ENCODE results near the gene ULBP3.

The ULBP3 gene

GRCh38 chr6:150068720-150069648 is at the start of gene ULBP3:
ULBP3 (minus strand) TSS chr6:150069121; CDS start chr6:150069066, 55 bp downstream.
- DNase-seq (ENCODE audit: low read depth in 2 of 2): peak; percentile 32 to 41

GRCh38 chr6:150118627-150119026 is 49.7 kb upstream of the ULBP3 start:
- no peak for DNase-seq (ENCODE audit: low read depth in 2 of 2)

- DNase-seq (ENCODE audit: low read depth in 2 of 2): no peak
Observed at GRCh38 chr6:150118203-150118602, 49.3 kb upstream of the ULBP3 start.

- no peak for DNase-seq (ENCODE audit: low read depth in 2 of 2)
Observed at GRCh38 chr6:150116200-150116800, 47.4 kb upstream of the ULBP3 start.

GRCh38 chr6:150115769-150116168 is 46.8 kb upstream of the ULBP3 start:
- no peak for DNase-seq (ENCODE audit: low read depth in 2 of 2)

GRCh38 chr6:150112233-150112632 is 43.3 kb upstream of the ULBP3 start:
- no peak for DNase-seq (ENCODE audit: low read depth in 2 of 2)

- no peak for DNase-seq (ENCODE audit: low read depth in 2 of 2)
Observed at GRCh38 chr6:150102750-150103270, 33.9 kb upstream of the ULBP3 start.

- no peak for DNase-seq (ENCODE audit: low read depth in 2 of 2)
Observed at GRCh38 chr6:150100745-150101144, 31.8 kb upstream of the ULBP3 start.

GRCh38 chr6:150099953-150100352 is 31.0 kb upstream of the ULBP3 start:
- DNase-seq (ENCODE audit: low read depth in 2 of 2): no peak

- no peak for DNase-seq (ENCODE audit: low read depth in 2 of 2)
Observed at GRCh38 chr6:150099546-150099945, 30.6 kb upstream of the ULBP3 start.

- no peak for DNase-seq (ENCODE audit: low read depth in 2 of 2)
Observed at GRCh38 chr6:150098155-150098554, 29.2 kb upstream of the ULBP3 start.

- DNase-seq (ENCODE audit: low read depth in 2 of 2): no peak
Observed at GRCh38 chr6:150093397-150093796, 24.5 kb upstream of the ULBP3 start.

GRCh38 chr6:150091476-150091875 is 22.6 kb upstream of the ULBP3 start:
- DNase-seq (ENCODE audit: low read depth in 2 of 2): no peak

GRCh38 chr6:150090328-150090727 is 21.4 kb upstream of the ULBP3 start:
- DNase-seq (ENCODE audit: low read depth in 2 of 2): no peak

GRCh38 chr6:150088481-150089154 is 19.7 kb upstream of the ULBP3 start:
- DNase-seq (ENCODE audit: low read depth in 2 of 2): no peak

GRCh38 chr6:150087336-150087735 is 18.4 kb upstream of the ULBP3 start:
- DNase-seq (ENCODE audit: low read depth in 2 of 2): no peak

GRCh38 chr6:150086026-150086425 is 17.1 kb upstream of the ULBP3 start:
- DNase-seq (ENCODE audit: low read depth in 2 of 2): no peak

- DNase-seq (ENCODE audit: low read depth in 2 of 2): no peak
Observed at GRCh38 chr6:150084426-150084825, 15.5 kb upstream of the ULBP3 start.

GRCh38 chr6:150083839-150084238 is 14.9 kb upstream of the ULBP3 start:
- no peak for DNase-seq (ENCODE audit: low read depth in 2 of 2)

GRCh38 chr6:150081702-150082101 is 12.8 kb upstream of the ULBP3 start:
- no peak for DNase-seq (ENCODE audit: low read depth in 2 of 2)

- DNase-seq (ENCODE audit: low read depth in 2 of 2): no peak
Observed at GRCh38 chr6:150079604-150080003, 10.7 kb upstream of the ULBP3 start.

- DNase-seq (ENCODE audit: low read depth in 2 of 2): no peak
Observed at GRCh38 chr6:150078788-150079187, 9.9 kb upstream of the ULBP3 start.
